CD14-positive monocyte (primary cell): Measurements from ENCODE around the gene KBTBD12. TPM values are rescaled to one million over a fixed set of nuclear protein-coding genes. Genes with fewer than 3 reads are reported as not detected.

Experiments used
- DNase-seq, 3 donors: peaks; one replicate each; pipeline ENCODE4 v3.0.0-alpha.2; 2011 to 2022
- H2AFZ ChIP-seq: 2 replicates; pipeline ENCODE4 v1.6.0; 2012; ENCODE audit warnings: mild to moderate bottlenecking, low read depth, low read length, inconsistent platforms; ENCODE audit not compliant: insufficient read depth, poor library complexity, severe bottlenecking
- H3K27ac ChIP-seq, 2 donors: 1 replicate in 1 of 2; 2 replicates in 1 of 2; pipeline ENCODE4 v1.5.1; 2012 to 2013; ENCODE audit warnings: low read length in 2 of 2, control low read depth in 1 of 2, inconsistent platforms in 1 of 2, low read depth in 1 of 2, mild to moderate bottlenecking in 1 of 2
- H3K27me3 ChIP-seq, 2 donors: one replicate each; pipeline versions ENCODE4 v1.6.0 to v1.6.1; 2011 to 2013; ENCODE audit warnings: low read length in 2 of 2; ENCODE audit not compliant: control insufficient read depth in 2 of 2, insufficient read depth in 2 of 2
- H3K36me3 ChIP-seq, 2 donors: replicated peaks in 1 of 2; 1 replicate in 1 of 2; 2 replicates in 1 of 2; pipeline versions ENCODE4 v1.5.1 to v1.6.1; 2012 to 2013; ENCODE audit warnings: low read length in 2 of 2, control low read depth in 1 of 2, inconsistent platforms in 1 of 2, mild to moderate bottlenecking in 1 of 2; ENCODE audit not compliant: insufficient read depth in 2 of 2, control insufficient read depth in 1 of 2
- H3K4me1 ChIP-seq, 2 donors: 1 replicate in 1 of 2; 2 replicates in 1 of 2; pipeline versions ENCODE4 v1.5.1 to v1.6.1; 2012 to 2013; ENCODE audit warnings: low read length in 2 of 2, control low read depth in 1 of 2, inconsistent platforms in 1 of 2, mild to moderate bottlenecking in 1 of 2, moderate library complexity in 1 of 2; ENCODE audit not compliant: insufficient read depth in 2 of 2, control insufficient read depth in 1 of 2
- H3K4me2 ChIP-seq: replicated peaks from 2 replicates; pipeline ENCODE3; 2012; ENCODE audit warnings: low read length, moderate library complexity, mild to moderate bottlenecking; ENCODE audit not compliant: poor library complexity, severe bottlenecking; ENCODE audit errors: extremely low read depth
- H3K4me3 ChIP-seq, 3 experiments: fragments of 200-600 bp in 1 of 3; sonication (generic) in 1 of 3; replicated peaks in 1 of 3; 1 replicate in 2 of 3; 2 replicates in 1 of 3; pipeline ENCODE4 v1.5.1; 2011 to 2013; ENCODE audit warnings: low read length in 3 of 3, mild to moderate bottlenecking in 3 of 3, control low read depth in 2 of 3, low read depth in 2 of 3, inconsistent platforms in 1 of 3, moderate library complexity in 1 of 3
- H3K79me2 ChIP-seq: 2 replicates; pipeline ENCODE4 v1.6.0; 2012; ENCODE audit warnings: mild to moderate bottlenecking, control low read depth, inconsistent platforms, low read length, moderate library complexity; ENCODE audit not compliant: insufficient read depth
- H3K9ac ChIP-seq: 2 replicates; pipeline ENCODE4 v1.6.0; 2017; ENCODE audit warnings: low read length, mild to moderate bottlenecking; ENCODE audit not compliant: insufficient read depth, poor library complexity, severe bottlenecking
- H3K9me3 ChIP-seq, 2 donors: replicated peaks in 1 of 2; 1 replicate in 1 of 2; 2 replicates in 1 of 2; pipeline versions ENCODE4 v1.5.1 to v1.6.1; 2012 to 2013; ENCODE audit warnings: low read length in 2 of 2, control low read depth in 1 of 2; ENCODE audit not compliant: control insufficient read depth in 1 of 2, insufficient read depth in 1 of 2
- H4K20me1 ChIP-seq: 2 replicates; pipeline ENCODE4 v1.6.0; 2012; ENCODE audit warnings: mild to moderate bottlenecking, low read length, control low read depth, moderate library complexity; ENCODE audit not compliant: insufficient read depth
- H3K27ac Mint-ChIP-seq, 7 donors: one replicate each; pipeline ENCODE4 v1.8.0; 2020; ENCODE audit warnings: mild to moderate bottlenecking in 7 of 7, mixed read lengths in 7 of 7, moderate library complexity in 6 of 7, inconsistent platforms in 2 of 7
- H3K27me3 Mint-ChIP-seq, 3 donors: one replicate each; pipeline ENCODE4 v1.8.0; 2021 to 2022; ENCODE audit warnings: low read depth in 3 of 3, mild to moderate bottlenecking in 3 of 3, mixed read lengths in 3 of 3, moderate library complexity in 3 of 3, inconsistent platforms in 1 of 3
- H3K36me3 Mint-ChIP-seq, 2 donors: one replicate each; pipeline ENCODE4 v1.8.0; 2020; ENCODE audit warnings: mixed read lengths in 2 of 2, inconsistent platforms in 1 of 2, mild to moderate bottlenecking in 1 of 2
- H3K4me1 Mint-ChIP-seq: one replicate; pipeline ENCODE4 v1.8.0; 2020; ENCODE audit warnings: mild to moderate bottlenecking, mixed read lengths
- H3K4me3 Mint-ChIP-seq, 2 donors: one replicate each; pipeline ENCODE4 v1.8.0; 2020; ENCODE audit warnings: mild to moderate bottlenecking in 2 of 2, mixed read lengths in 2 of 2, moderate library complexity in 1 of 2
- H3K9me3 Mint-ChIP-seq, 7 donors: one replicate each; pipeline ENCODE4 v1.8.0; 2020 to 2022; ENCODE audit warnings: mixed read lengths in 7 of 7, mild to moderate bottlenecking in 6 of 7, moderate library complexity in 6 of 7, inconsistent platforms in 2 of 7
- WGBS: methylation state at CpG from one replicate; pipeline ENCODE4 v1.1.5; 2013; ENCODE audit warnings: missing lambda C conversion rate; ENCODE audit not compliant: insufficient coverage; 5-methylcytosine and 5-hydroxymethylcytosine counted together
- intact Hi-C, 2 donors: fragments of 100-400 bp; cut with micrococcal nuclease; formaldehyde crosslinking; loops; one replicate each; pipeline versions ENCODE4 v1.15.0 to v1.15.1; 2023
- polyA plus RNA-seq, 3 donors: library from polyadenylated mRNA; depleted of rRNA in 1 of 3; unstranded in 2 of 3; stranded (reverse) in 1 of 3; fragments of 300-500 nt in 2 of 3; fragments of >200 nt in 1 of 3; fragmentation: Illumina TruSeq in 2 of 3; gene quantifications; 1 replicate in 2 of 3; 2 replicates in 1 of 3; pipeline ENCODE4 v1.2.3, GENCODE V29; 2012 to 2021
- TF ChIP-seq, protein P1 (sequence below): fragments of 200-600 bp; IDR thresholded peaks from one replicate; pipeline ENCODE4 v1.8.0; 2022; ENCODE audit warnings: antibody characterized with exemption, mild to moderate bottlenecking

The KBTBD12 gene
- polyA plus RNA-seq, 3 donors: not detected

DNA sequence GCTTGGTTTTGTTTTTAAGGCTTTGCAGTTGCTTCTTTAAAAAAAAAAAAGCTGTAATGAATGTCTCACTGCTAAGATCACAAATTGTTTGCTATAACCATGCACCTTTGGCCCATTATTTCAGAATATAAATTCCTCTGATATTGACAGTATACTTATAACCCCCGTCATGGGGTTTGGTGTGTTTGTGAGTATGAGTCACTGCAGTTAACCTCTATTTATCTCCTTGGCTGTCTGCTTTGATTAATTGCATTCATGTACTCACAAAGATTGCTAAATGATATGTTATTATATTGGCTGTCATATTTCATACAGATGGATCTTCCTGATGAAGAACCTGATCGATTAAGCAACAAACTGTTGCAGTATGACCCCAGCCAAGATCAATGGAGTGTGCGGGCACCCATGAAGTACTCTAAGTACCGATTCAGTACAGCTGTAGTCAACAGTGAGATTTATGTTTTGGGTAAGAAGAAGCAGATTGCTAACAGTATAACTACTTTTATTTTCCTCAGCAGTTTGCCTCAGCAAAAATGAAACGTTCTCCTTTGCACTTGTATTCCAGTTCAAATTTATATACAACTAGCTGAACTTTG is 14.9 kb downstream of the KBTBD12 start:
- Mint-ChIP-seq H3K27me3 (peaks cover 0 to 10% (median 0%) of the 10 kb centered on the region in 3 donors), H3K9me3 (peaks cover 0 to 1% (median 0%) of the 10 kb centered on the region in 7 donors), H3K27ac (no peak overlapping the region), H3K4me1 (peaks cover 9% of the 10 kb centered on the region), H3K36me3 (no peaks in the 10 kb centered on the region), H3K4me3 (no peak overlapping the region)
- Histone ChIP-seq H3K27me3 (peaks cover 2 to 4% of the 10 kb centered on the region in 2 donors), H3K4me3 (no peak overlapping the region), H3K36me3 (no peaks in the 10 kb centered on the region), H3K79me2 (no peaks in the 10 kb centered on the region), H4K20me1 (no peaks in the 10 kb centered on the region), H2AFZ (no peak overlapping the region), H3K4me2 (no peak overlapping the region), H3K27ac (no peak overlapping the region), H3K9me3 (no peaks in the 10 kb centered on the region), H3K4me1 (peaks cover 0 to 5% of the 10 kb centered on the region in 2 donors), H3K9ac (no peak overlapping the region)
- TF ChIP-seq, protein P1, sequence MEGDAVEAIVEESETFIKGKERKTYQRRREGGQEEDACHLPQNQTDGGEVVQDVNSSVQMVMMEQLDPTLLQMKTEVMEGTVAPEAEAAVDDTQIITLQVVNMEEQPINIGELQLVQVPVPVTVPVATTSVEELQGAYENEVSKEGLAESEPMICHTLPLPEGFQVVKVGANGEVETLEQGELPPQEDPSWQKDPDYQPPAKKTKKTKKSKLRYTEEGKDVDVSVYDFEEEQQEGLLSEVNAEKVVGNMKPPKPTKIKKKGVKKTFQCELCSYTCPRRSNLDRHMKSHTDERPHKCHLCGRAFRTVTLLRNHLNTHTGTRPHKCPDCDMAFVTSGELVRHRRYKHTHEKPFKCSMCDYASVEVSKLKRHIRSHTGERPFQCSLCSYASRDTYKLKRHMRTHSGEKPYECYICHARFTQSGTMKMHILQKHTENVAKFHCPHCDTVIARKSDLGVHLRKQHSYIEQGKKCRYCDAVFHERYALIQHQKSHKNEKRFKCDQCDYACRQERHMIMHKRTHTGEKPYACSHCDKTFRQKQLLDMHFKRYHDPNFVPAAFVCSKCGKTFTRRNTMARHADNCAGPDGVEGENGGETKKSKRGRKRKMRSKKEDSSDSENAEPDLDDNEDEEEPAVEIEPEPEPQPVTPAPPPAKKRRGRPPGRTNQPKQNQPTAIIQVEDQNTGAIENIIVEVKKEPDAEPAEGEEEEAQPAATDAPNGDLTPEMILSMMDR: no peak
- DNase-seq: no peak
- WGBS: no CpG with 5 or more reads among the region's 5 CpGs
- intact Hi-C loops: no loop called here

DNA sequence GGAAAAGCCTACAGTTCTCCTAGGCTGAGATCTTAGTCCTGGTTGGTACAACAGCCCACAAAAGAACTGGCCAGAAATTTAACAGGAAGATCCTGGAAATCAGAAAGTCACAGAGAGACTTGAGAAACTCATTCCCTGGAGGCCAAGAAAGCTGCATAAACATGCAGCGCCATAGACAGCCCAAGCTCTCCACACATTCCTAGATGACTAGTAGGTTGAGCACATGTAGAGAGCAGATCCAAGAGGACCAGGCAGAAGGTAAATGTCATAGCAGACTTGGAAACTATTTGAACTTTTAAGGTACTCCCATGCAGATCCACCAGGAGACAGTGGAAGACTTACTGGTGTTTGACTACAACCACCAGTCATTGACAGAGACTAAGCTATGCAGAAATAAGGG is 18.4 kb downstream of the KBTBD12 start:
- peaks cover 0 to 3% (median 1%) of the 10 kb centered on the region in 7 donors for H3K9me3 Mint-ChIP-seq
- H3K4me1 Mint-ChIP-seq: no peaks in the 10 kb centered on the region
- Histone ChIP-seq H3K9ac (no peak overlapping the region), H3K36me3 (no peaks in the 10 kb centered on the region), H3K9me3 (no peaks in the 10 kb centered on the region), H3K4me3 (no peak overlapping the region), H3K4me1 (no peaks in the 10 kb centered on the region), H3K79me2 (no peaks in the 10 kb centered on the region), H3K4me2 (no peak overlapping the region), H2AFZ (no peak overlapping the region), H3K27me3 (peaks cover 2 to 4% of the 10 kb centered on the region in 2 donors), H3K27ac (no peak overlapping the region), H4K20me1 (no peaks in the 10 kb centered on the region)
- H3K27ac Mint-ChIP-seq: no peak overlapping the region
- H3K36me3 Mint-ChIP-seq: no peaks in the 10 kb centered on the region
- H3K4me3 Mint-ChIP-seq: no peak overlapping the region
- H3K27me3 Mint-ChIP-seq: peaks cover 2 to 17% (median 2%) of the 10 kb centered on the region in 3 donors
- TF ChIP-seq, protein P1: no peak
- WGBS: no CpG with 5 or more reads among the region's 1 CpG
- DNase-seq: no peak
- intact Hi-C loops: no loop called here
